B cell (primary cell): ENCODE results near the gene SIGMAR1.

Experiments
- CTCF ChIP-seq: fragments of 200-600 bp; IDR thresholded peaks from one replicate; pipeline ENCODE4 v1.8.0; 2022; ENCODE audit warnings: antibody characterized with exemption, mild to moderate bottlenecking
- EZH2 ChIP-seq: IDR thresholded peaks from 2 replicates; pipeline ENCODE4 v1.6.1; 2012; ENCODE audit warnings: borderline replicate concordance, low read depth, mild to moderate bottlenecking, moderate library complexity, low read length; ENCODE audit not compliant: insufficient read depth, poor library complexity, severe bottlenecking

GRCh38 chr9:34629491-34629808 is 8.1 kb downstream of the SIGMAR1 start:
- TF ChIP-seq CTCF: no peak
- TF ChIP-seq EZH2: no peak
